Esophagus mucosa (tissue), 1 donor: ENCODE measurements around the gene TRIM47. TPM values are rescaled to one million over a fixed set of nuclear protein-coding genes. Genes with fewer than 3 reads are reported as not detected.
"Not testable (repeated sequence)": the region's sequence is repeated elsewhere in the genome, so short reads cannot be mapped to it uniquely, and the experiment has no call there.

ENCODE experiments used
- ATAC-seq: fragments of 200-7000 bp; cut with Tn5 transposase; one replicate; pipeline ENCODE4 v1.9.1; 2020
- total RNA-seq: library from RNA; stranded (reverse); gene quantifications from one replicate; pipeline ENCODE4 v1.2.4, GENCODE V29; 2023
- donor health status: DM: yes; HTN: yes; CAD: no.

Gene TRIM47
- total RNA-seq, 1 donor from 2014 or later = 23.4 TPM

DNA sequence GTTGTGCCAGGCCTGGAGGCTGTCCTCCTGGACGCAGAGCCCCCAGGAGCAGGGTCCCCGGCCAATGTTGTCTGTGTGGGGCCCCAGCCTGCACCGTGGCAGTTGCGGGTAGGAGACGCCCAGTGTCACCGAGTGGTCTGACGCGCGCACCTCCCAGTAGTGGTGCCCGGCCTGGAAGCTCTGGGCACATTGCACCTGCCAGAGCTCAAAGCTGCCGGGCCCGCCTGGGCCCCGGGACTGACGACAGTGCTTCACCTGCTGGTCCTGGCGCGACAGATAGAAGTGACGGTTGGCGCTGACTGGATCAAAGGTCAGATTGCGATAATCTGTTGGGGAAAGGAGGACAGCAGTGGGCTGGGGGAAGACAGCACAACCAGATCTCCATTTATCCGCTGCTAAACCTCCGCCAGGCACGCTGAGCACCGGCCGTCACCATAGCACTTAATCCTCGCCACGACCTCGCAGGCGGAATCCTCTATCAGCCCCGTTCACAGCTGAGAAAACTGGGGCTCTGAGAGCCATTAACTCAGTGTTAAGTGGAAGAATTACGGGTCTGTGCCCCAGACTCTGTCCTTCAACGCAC lies 12.7 kb upstream of the TRIM47 start:
- no peak for ATAC-seq

- peak; percentile 15 for ATAC-seq
Measured at GRCh38 chr17:75889454-75889853, 11.1 kb upstream of the TRIM47 start.

DNA sequence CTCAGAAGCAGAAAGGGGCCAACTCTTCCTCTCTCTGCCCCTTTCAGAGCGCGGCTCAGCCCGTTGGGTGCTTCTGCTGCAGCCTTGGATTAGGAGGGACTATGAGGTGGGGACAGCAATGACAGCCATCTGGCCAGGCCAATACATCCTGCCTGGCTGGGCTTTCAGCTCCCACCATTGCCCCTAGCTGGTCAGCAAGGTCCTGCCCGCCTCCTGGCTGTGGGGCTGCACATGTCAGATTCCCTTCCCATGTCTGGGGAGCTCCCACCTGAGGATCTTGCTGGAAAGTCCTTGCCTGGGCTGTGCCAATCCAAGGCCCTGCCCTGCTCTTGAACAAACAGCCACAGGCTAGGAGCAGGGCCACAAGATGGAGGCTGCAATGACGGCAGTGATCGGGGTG lies 10.1 kb upstream of the TRIM47 start:
- ATAC-seq = no peak

DNA sequence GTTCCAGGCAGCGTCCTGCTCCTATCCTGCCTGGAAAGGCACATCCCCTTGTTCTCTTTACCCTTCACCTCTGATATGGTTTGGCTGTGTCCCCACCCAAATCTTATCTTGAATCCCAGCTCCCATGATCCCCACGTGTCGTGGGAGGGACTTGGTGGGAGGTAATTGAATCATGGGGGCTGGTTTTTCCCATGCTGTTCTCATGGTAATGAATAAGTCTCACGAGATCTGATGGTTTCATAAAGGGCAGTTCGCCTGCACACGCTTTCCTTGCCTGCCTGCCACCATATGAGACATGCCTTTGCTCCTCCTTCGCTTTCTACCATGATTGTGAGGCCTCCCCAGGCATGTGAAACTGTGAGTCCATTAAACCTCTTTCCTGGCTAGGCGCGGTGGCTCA lies 7.5 kb upstream of the TRIM47 start:
- not testable (repeated sequence) for ATAC-seq

GRCh38 chr17:75885431-75885830 lies 7.0 kb upstream of the TRIM47 start:
- ATAC-seq = no peak

DNA sequence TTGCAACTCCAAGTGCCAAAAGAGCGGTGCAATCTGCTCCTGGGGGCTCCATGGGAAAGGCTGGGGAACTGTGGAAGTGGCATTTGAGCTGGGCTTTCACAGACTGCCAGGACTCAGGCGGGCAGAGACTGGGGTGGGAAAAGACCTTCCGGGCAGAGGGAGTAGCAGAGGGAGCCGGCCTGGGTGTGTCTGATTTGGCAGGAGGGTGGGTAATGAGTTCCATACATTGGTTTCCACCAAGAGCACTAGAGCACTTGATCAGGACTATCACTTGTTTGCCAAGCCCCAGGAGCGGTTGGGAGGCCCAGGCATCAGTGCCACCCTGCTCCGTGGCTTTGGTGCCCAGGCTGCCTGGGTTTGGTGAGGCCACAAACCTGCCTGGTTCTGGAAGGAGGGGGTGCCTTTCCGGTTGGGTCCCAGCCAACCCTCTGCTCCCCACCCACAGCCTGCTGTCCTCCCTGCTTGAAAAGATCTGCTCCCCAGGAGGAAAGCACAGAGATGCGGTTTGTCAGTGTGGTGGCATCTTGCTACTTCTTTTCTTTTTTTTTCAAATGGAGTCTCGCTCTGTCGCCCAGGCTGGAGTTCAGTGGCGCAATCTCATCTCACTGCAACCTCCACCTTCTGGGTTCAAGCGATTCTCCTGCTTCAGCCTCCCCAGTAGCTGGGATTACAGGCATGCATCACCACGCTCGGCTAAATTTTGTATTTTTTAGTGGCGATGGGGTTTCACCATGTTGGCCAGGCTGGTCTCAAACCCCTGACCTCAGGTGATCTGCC lies 3.5 kb upstream of the TRIM47 start:
- no peak for ATAC-seq

- ATAC-seq = no peak
Measured at GRCh38 chr17:75880266-75880665, 1.9 kb upstream of the TRIM47 start.

- ATAC-seq = peak; percentile 68
Measured at GRCh38 chr17:75877752-75878173, 618 bp downstream of the TRIM47 start.

- peak; percentile 7 for ATAC-seq
Measured at GRCh38 chr17:75876938-75877751, 1.2 kb downstream of the TRIM47 start.

DNA sequence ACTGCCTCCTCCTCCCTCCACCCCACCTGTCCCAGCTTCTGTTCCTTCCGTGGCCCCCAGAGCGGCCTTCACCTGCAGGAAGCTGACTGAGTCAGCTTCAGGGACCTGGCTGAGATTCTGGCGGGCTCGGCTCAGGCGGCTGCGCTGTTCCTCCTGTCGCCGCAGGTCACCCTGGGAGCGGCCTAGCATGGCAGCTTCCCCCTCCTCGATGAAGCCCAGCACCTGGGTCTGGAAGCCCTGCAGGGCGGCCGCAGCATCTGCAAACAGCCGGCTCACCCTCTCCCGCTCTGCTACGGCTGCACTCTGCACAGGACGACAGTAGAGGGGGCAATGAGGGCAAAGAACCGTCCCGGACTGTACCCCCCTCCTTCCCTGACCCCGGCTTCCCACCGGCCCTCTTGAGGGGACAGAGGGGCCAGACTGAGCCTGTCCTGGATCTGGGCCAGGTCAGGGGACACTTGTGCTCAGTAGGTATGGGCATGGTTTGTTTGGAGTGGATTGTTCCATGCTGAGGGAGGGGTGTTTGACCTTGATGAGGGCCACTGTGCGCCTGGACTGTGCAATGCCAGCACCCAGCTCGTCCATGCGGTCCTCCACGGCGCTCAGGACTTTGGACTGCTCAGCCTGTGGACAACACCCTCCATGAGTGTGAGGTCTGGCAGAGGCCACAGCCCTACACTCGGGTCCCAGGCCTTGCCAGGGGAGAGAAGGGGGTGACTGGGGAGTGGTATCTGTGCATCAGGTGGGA lies 2.0 kb downstream of the TRIM47 start:
- no peak for ATAC-seq

GRCh38 chr17:75875940-75876189 lies 2.5 kb downstream of the TRIM47 start:
- ATAC-seq = peak; percentile 45

GRCh38 chr17:75875182-75875939 lies 3.0 kb downstream of the TRIM47 start:
- no peak for ATAC-seq

DNA sequence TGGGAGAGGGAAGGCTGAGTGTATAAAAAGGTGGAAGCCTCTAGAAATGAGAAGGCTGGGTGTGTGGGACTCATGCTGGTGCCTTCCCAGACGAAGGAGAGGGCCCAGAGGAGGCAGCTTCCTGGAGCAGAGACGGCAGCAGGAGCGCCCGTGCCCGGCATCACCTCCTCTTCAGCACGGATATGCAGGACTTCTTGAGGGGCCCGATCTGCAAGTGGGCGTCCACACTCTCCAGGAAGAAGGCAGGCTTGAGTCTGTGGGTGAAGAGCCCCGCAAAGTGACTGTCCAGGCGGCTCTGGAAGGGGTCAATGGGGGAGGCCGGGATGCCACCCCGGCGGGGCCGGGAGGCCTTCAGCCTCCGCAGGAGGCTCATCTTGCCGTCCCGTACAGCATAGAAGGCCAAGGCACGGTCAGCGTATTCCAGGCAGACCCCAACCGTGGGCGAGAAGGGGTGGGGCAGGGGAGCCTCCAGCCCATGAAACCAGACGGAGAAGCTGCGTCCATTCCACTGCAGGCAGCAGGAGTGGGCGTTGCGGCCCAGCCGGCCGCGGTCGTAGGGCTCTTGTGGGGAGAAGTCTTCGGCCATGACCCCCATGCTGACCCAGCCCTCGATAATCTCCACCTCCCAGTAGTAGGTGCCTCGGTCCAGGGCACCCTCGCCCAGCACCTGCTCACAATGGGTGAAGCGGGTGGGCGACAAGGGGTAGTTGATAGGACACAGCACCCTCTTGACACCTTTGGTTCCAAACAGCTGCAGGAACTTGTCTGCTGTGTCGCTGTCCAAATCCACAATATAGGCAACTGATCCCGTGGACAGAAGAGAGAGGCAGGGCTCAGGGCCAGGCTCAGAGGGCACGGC lies 3.8 kb downstream of the TRIM47 start:
- ATAC-seq = no peak

DNA sequence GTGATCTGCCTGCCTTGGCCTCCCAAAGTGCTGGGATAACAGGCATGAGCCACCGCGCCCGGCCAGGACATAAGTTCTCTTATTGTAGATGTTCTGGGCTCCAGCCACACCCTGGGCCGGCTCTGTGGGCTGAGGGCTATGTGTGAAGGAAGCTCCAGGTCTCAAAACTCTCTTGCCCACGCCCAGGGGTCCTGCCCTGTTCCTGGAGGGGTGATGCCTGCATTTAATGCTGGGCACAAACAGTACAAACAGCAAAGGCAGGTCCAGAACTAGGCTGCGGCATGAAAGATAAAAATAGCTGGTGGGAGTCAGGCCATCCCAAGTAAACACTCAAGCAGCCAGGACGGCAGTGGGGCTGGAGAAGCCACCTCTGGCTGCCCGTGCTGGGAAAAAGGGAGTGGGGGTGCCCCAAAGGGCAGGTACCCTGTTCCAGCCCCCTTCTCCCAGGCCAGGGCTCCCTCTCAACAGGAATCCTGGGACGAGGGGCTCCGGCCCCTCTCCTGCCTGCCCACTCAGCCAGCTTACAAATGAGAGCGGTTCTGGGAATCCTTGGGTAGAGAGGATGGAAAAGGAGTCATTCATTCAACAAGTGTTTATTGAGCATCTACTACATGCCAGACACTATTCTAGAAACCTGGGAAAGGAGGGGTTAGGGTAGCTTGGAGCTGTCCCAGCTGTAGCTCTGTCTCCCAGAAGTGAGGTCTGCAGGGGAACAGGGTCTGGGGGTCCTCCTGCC lies 4.6 kb downstream of the TRIM47 start:
- ATAC-seq = no peak

DNA sequence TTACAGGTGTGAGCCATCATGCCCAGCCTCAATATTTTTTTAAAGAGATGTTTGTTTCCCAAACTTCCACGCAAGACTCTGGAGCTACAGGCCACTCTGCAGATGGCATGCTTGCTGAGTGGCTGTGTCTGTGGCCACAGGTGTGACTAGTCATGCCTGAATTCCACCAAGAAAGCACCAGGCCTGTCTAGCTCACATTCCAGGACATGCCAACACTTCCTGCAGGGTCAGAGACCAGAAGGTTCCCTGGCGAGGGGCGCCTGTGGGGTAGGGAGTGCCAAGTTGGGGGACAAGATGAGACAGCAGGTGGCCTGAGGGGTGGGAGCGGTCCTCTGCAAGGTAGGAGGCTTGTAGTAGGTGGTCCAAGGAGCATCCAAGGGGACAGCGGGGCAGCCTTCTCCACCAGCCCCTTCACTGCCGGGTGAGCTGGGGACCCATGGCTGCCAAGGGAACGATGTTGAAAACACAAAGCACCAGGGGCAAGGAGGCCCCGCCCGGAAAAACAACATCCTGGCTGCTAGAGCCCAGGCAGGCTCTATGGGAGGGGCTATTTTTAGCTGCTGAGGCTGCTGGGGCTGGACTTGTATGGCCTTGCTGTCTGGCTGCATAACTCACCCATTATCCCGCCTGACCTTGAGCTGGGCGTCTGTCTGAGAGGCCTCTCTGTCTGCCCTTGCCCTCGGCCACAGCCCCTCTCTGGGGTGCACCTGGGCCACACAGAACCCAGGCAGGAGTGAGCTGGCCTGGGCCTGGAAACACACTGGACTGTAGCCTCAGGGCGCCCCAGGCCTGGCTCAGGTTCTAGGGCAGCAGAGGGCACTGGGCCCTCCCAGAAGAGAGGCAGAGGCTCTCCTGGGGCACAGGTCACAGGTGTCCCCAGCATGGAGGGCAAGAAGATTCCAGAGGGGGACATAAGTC lies 5.7 kb downstream of the TRIM47 start:
- peak; percentile 51 for ATAC-seq

GRCh38 chr17:75870228-75870627 lies 8.2 kb downstream of the TRIM47 start:
- not testable (repeated sequence) for ATAC-seq

GRCh38 chr17:75869282-75870141 lies 8.9 kb downstream of the TRIM47 start:
- no peak for ATAC-seq

DNA sequence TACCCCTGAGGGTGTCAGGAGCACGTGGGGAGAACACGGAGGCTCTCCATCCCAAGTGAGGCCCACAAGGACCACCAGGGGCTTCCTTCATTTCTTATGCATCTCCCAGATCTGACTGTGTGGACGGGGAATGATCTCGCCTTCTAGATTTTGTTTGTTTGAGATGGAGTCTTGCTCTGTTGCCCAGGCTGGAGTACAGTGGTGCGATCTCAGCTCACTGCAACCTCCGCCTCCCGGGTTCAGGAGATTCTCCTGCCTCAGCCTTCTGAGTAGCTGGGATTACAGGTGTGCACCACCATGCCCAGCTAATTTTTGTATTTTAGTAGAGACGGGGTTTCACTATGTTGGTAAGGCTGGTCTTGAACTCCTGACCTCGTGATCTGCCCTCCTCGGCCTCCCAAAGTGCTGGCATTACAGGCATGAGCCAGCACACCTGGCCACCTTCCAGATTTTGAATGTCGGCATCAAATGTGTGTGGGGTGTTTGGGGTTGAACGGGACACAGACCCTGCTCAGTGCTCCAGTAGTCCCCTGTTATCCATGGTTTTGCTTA lies 9.6 kb downstream of the TRIM47 start:
- not testable (repeated sequence) for ATAC-seq
